Natural killer cell (primary cell): ENCODE results near the gene SEPTIN3. TPM values are rescaled to one million over a fixed set of nuclear protein-coding genes. Genes with fewer than 3 reads are reported as not detected.

Source experiments
- ATAC-seq, 3 donors: fragments of 150-1000 bp in 2 of 3; fragments of 200-7000 bp in 1 of 3; cut with Tn5 transposase; 1 replicate in 1 of 3; 2 replicates in 2 of 3; pipeline ENCODE4 v1.10.0; 2021; ENCODE audit warnings: mild to moderate bottlenecking in 2 of 3, moderate library complexity in 2 of 3
- DNase-seq, 2 donors: peaks; one replicate each; pipeline versions ENCODE4 v3.0.0 to v3.0.0-alpha.2; 2013 to 2021; ENCODE audit warnings: mixed read lengths in 1 of 2
- H3K27ac ChIP-seq: one replicate; pipeline ENCODE4 v1.5.1; 2013; ENCODE audit warnings: mild to moderate bottlenecking, low read length
- H3K27me3 ChIP-seq: one replicate; pipeline ENCODE4 v1.6.1; 2013; ENCODE audit warnings: low read length; ENCODE audit not compliant: control insufficient read depth, insufficient read depth
- H3K36me3 ChIP-seq: one replicate; pipeline ENCODE4 v1.6.1; 2013; ENCODE audit warnings: low read length; ENCODE audit not compliant: control insufficient read depth, insufficient read depth
- H3K4me1 ChIP-seq: one replicate; pipeline ENCODE4 v1.6.1; 2013; ENCODE audit warnings: low read length; ENCODE audit not compliant: control insufficient read depth, insufficient read depth
- H3K4me3 ChIP-seq: one replicate; pipeline ENCODE4 v1.5.1; 2013; ENCODE audit warnings: low read length
- H3K9me3 ChIP-seq: one replicate; pipeline ENCODE4 v1.6.1; 2013; ENCODE audit warnings: low read length; ENCODE audit not compliant: control insufficient read depth, insufficient read depth
- H3K27ac Mint-ChIP-seq, 2 donors: one replicate each; pipeline ENCODE4 v1.8.0; 2022; ENCODE audit warnings: mild to moderate bottlenecking in 2 of 2, mixed read lengths in 2 of 2, moderate library complexity in 1 of 2
- H3K27me3 Mint-ChIP-seq, 2 donors: one replicate each; pipeline ENCODE4 v1.8.0; 2022; ENCODE audit warnings: low read depth in 2 of 2, mixed read lengths in 2 of 2
- H3K36me3 Mint-ChIP-seq: one replicate; pipeline ENCODE4 v1.8.0; 2022; ENCODE audit warnings: mixed read lengths
- H3K4me1 Mint-ChIP-seq, 2 donors: one replicate each; pipeline ENCODE4 v1.8.0; 2022; ENCODE audit warnings: mixed read lengths in 2 of 2
- H3K4me3 Mint-ChIP-seq: one replicate; pipeline ENCODE4 v1.8.0; 2022; ENCODE audit warnings: mild to moderate bottlenecking, moderate library complexity, mixed read lengths
- H3K9me3 Mint-ChIP-seq, 2 donors: one replicate each; pipeline ENCODE4 v1.8.0; 2022; ENCODE audit warnings: mixed read lengths in 2 of 2
- WGBS: methylation state at CpG from one replicate; pipeline ENCODE4 v1.1.7; 2013; ENCODE audit warnings: missing lambda C conversion rate; ENCODE audit not compliant: insufficient coverage; 5-methylcytosine and 5-hydroxymethylcytosine counted together
- intact Hi-C: fragments of 100-400 bp; cut with micrococcal nuclease; formaldehyde crosslinking; loops from one replicate; pipeline ENCODE4 v1.14.2; 2022
- total RNA-seq, 4 donors: library from RNA; stranded (reverse); fragments of 120-200 nt in 1 of 4; gene quantifications; one replicate each; pipeline versions ENCODE4 v1.2.3 to v1.2.4, GENCODE V29; 2013 to 2022
- TF ChIP-seq, protein P1 (sequence below): fragments of 200-600 bp; IDR thresholded peaks from one replicate; pipeline ENCODE4 v1.8.0; 2022; ENCODE audit warnings: antibody characterized with exemption

The SEPTIN3 gene
- total RNA-seq, 3 donors from 2014 or later (not counting 1 experiment from before 2014, with no cell fraction given): 0.38 TPM; not detected in 2

DNA sequence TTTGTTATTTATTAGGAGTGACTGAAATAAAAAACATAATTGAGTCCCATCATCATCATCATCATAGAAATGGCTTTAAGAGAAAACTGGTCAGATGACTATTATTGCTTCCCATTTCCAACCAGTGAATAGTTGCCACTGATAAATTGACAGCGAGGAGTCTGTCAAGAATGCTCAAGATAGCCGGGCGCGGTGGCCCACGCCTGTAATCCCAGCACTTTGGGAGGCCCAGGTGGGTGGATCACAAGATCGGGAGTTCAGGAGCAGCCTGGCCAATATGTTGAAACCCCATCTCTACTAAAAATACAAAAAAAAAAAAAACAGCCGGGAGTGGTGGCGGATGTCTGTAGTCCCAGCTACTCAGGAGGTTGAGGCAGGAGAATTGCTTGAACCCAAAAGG lies 31.2 kb downstream of the SEPTIN3 start:
- no peak for ATAC-seq
- Mint-ChIP-seq H3K27ac (peak overlapping the region; percentile 7 to 49), H3K36me3 (no peaks in the 10 kb centered on the region), H3K4me1 (peaks cover 5 to 22% of the 10 kb centered on the region in 2 donors), H3K27me3 (peaks cover 0 to 7% of the 10 kb centered on the region in 2 donors), H3K9me3 (peaks cover 0 to 2% of the 10 kb centered on the region in 2 donors), H3K4me3 (peak overlapping the region; percentile 77)
- H3K27ac ChIP-seq: no peak overlapping the region
- no peaks in the 10 kb centered on the region for H3K9me3 ChIP-seq
- TF ChIP-seq, protein P1, sequence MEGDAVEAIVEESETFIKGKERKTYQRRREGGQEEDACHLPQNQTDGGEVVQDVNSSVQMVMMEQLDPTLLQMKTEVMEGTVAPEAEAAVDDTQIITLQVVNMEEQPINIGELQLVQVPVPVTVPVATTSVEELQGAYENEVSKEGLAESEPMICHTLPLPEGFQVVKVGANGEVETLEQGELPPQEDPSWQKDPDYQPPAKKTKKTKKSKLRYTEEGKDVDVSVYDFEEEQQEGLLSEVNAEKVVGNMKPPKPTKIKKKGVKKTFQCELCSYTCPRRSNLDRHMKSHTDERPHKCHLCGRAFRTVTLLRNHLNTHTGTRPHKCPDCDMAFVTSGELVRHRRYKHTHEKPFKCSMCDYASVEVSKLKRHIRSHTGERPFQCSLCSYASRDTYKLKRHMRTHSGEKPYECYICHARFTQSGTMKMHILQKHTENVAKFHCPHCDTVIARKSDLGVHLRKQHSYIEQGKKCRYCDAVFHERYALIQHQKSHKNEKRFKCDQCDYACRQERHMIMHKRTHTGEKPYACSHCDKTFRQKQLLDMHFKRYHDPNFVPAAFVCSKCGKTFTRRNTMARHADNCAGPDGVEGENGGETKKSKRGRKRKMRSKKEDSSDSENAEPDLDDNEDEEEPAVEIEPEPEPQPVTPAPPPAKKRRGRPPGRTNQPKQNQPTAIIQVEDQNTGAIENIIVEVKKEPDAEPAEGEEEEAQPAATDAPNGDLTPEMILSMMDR: no peak
- no peaks in the 10 kb centered on the region for H3K27me3 ChIP-seq
- DNase-seq: no peak
- intact Hi-C loops: no loop called here
- H3K4me1 ChIP-seq: peaks cover 21% of the 10 kb centered on the region
- H3K4me3 ChIP-seq: no peak overlapping the region
- WGBS: 99% methylated on average over 8 of the region's 8 CpGs
- H3K36me3 ChIP-seq: no peaks in the 10 kb centered on the region

GRCh38 chr22:42001121-42001520 lies 31.9 kb downstream of the SEPTIN3 start:
- Histone ChIP-seq H3K9me3 (no peaks in the 10 kb centered on the region), H3K27ac (no peak overlapping the region), H3K27me3 (no peaks in the 10 kb centered on the region), H3K4me1 (peaks cover 21% of the 10 kb centered on the region), H3K4me3 (no peak overlapping the region), H3K36me3 (no peaks in the 10 kb centered on the region)
- 81% methylated on average over 8 of the region's 8 CpGs for WGBS
- TF ChIP-seq, protein P1: no peak
- Mint-ChIP-seq H3K27me3 (peaks cover 0 to 7% of the 10 kb centered on the region in 2 donors), H3K9me3 (peaks cover 0 to 2% of the 10 kb centered on the region in 2 donors), H3K4me3 (no peak overlapping the region), H3K27ac (no peak overlapping the region), H3K4me1 (peaks cover 5 to 22% of the 10 kb centered on the region in 2 donors), H3K36me3 (no peaks in the 10 kb centered on the region)
- DNase-seq (no peak), ATAC-seq (no peak)
- intact Hi-C loops: no loop called here

DNA sequence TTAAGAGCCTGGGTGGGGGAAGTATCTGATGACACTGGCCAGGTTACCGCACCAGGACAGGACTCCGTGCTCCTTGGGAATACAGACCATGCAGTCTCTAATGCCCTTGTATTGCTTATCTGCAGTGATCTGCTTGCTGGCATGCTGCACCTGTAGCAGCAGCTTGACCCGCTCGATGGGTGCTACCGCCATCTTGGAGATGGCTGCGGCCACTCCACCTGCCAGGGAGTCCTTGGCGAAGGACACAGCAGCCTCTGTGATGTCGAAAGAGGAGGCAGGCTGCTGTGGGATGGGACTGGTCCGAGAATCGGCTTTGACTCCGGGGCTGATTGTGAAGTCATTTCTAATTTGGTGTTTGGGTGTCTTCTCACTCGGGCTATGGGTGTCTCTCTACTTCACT lies 32.5 kb downstream of the SEPTIN3 start:
- Histone ChIP-seq H3K27me3 (no peaks in the 10 kb centered on the region), H3K4me1 (peaks cover 21% of the 10 kb centered on the region), H3K9me3 (no peaks in the 10 kb centered on the region), H3K27ac (no peak overlapping the region), H3K36me3 (no peaks in the 10 kb centered on the region), H3K4me3 (no peak overlapping the region)
- intact Hi-C loops: no loop called here
- Mint-ChIP-seq H3K36me3 (no peaks in the 10 kb centered on the region), H3K4me3 (no peak overlapping the region), H3K9me3 (peaks cover 0 to 2% of the 10 kb centered on the region in 2 donors), H3K27ac (no peak overlapping the region), H3K27me3 (peaks cover 0 to 4% of the 10 kb centered on the region in 2 donors), H3K4me1 (peaks cover 5 to 22% of the 10 kb centered on the region in 2 donors)
- ATAC-seq: no peak
- 97% methylated on average over 11 of the region's 12 CpGs for WGBS
- TF ChIP-seq, protein P1: no peak
- no peak for DNase-seq

GRCh38 chr22:42007922-42008321 lies 38.7 kb downstream of the SEPTIN3 start:
- H3K27me3 ChIP-seq: no peaks in the 10 kb centered on the region
- Mint-ChIP-seq H3K27me3 (peaks cover 3 to 19% of the 10 kb centered on the region in 2 donors), H3K27ac (no peak overlapping the region), H3K9me3 (peaks cover 0 to 2% of the 10 kb centered on the region in 2 donors), H3K4me3 (no peak overlapping the region), H3K4me1 (no peaks in the 10 kb centered on the region), H3K36me3 (peaks cover 16% of the 10 kb centered on the region)
- ATAC-seq: no peak
- intact Hi-C loops: no loop called here
- H3K27ac ChIP-seq: no peak overlapping the region
- no peaks in the 10 kb centered on the region for H3K4me1 ChIP-seq
- 66% methylated on average over 4 of the region's 4 CpGs for WGBS
- peaks cover 10% of the 10 kb centered on the region for H3K9me3 ChIP-seq
- DNase-seq: no peak
- H3K4me3 ChIP-seq: no peak overlapping the region
- TF ChIP-seq, protein P1: no peak
- no peaks in the 10 kb centered on the region for H3K36me3 ChIP-seq
